ENCODE measurements around the gene EFEMP1. TPM values are rescaled to one million over a fixed set of nuclear protein-coding genes. Genes with fewer than 3 reads are reported as not detected.

The EFEMP1 gene
- total and polyA plus RNA-seq, 2 of the 13 experiments (the other 11 are each of a cell fraction or from before 2014, with no cell fraction given) = not detected

DNA sequence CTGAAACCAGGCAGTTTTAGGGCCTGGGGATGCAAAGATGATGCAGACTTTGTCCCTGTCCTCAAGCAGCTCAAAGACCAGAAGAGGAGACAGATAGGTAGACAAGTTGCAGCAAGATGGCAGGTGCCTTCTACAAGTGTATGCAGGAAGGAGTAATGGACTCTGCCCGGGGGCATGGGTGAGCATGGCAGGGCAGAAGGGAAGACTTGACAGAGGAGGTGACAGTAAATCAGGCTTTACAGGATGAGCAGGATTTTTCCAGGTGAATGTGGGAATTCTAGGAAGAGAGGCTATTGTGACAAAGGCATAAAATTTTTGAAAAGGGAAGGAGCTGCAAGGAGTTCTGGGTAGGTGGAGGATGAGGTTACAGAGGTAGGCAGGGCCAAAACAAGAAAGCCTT is 4.7 kb downstream of the EFEMP1 start:
- TF ChIP-seq, protein P1, sequence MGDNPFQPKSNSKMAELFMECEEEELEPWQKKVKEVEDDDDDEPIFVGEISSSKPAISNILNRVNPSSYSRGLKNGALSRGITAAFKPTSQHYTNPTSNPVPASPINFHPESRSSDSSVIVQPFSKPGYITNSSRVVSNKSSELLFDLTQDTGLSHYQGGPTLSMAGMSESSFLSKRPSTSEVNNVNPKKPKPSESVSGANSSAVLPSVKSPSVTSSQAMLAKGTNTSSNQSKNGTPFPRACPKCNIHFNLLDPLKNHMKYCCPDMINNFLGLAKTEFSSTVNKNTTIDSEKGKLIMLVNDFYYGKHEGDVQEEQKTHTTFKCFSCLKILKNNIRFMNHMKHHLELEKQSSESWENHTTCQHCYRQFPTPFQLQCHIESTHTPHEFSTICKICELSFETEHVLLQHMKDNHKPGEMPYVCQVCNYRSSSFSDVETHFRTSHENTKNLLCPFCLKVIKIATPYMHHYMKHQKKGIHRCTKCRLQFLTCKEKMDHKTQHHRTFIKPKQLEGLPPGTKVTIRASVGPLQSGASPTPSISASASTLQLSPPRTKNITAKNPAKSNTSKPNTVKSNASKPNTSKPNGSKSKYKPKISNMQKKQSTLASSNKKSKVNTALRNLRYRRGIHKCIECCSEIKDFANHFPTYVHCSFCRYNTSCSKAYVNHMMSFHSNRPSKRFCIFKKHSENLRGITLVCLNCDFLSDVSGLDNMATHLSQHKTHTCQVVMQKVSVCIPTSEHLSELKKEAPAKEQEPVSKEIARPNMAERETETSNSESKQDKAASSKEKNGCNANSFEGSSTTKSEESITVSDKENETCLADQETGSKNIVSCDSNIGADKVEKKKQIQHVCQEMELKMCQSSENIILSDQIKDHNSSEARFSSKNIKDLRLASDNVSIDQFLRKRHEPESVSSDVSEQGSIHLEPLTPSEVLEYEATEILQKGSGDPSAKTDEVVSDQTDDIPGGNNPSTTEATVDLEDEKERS (CRISPR knock-in tag; IDR thresholded peaks at IDR 0.05) = no peak
- TF ChIP-seq SNRNP70 (IDR thresholded peaks at IDR 0.05; ENCODE audit: low read depth, low read length) = no peak
- no peak for TF ChIP-seq NFE2L2 (IDR thresholded peaks at IDR 0.05; ENCODE audit: low read length)
- TF ChIP-seq ZNF660 (CRISPR knock-in tag; IDR thresholded peaks at IDR 0.05; ENCODE audit: borderline replicate concordance, low read depth) = no peak
- TF ChIP-seq ZNF558 (CRISPR knock-in tag; IDR thresholded peaks at IDR 0.05; ENCODE audit: borderline replicate concordance) = no peak
- TF ChIP-seq, protein P2, sequence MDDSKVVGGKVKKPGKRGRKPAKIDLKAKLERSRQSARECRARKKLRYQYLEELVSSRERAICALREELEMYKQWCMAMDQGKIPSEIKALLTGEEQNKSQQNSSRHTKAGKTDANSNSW (CRISPR knock-in tag; IDR thresholded peaks at IDR 0.05; ENCODE audit: borderline replicate concordance) = no peak
- no peak for TF ChIP-seq ZMYM4 (CRISPR knock-in tag; IDR thresholded peaks at IDR 0.05)
- TF ChIP-seq DR1 (CRISPR knock-in tag; IDR thresholded peaks at IDR 0.05) = no peak
- no peak for TF ChIP-seq ZNF264 (CRISPR knock-in tag; IDR thresholded peaks at IDR 0.05)
- TF ChIP-seq, protein P3, sequence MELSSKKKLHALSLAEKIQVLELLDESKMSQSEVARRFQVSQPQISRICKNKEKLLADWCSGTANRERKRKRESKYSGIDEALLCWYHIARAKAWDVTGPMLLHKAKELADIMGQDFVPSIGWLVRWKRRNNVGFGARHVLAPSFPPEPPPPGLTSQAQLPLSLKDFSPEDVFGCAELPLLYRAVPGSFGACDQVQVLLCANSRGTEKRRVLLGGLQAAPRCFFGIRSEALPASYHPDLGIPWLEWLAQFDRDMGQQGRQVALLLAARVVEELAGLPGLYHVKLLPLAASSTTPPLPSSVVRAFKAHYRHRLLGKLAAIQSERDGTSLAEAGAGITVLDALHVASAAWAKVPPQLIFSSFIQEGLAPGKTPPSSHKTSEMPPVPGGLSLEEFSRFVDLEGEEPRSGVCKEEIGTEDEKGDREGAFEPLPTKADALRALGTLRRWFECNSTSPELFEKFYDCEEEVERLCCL (CRISPR knock-in tag; IDR thresholded peaks at IDR 0.05; ENCODE audit: borderline replicate concordance) = no peak
- no peak for TF ChIP-seq ZMYM3 (CRISPR knock-in tag; IDR thresholded peaks at IDR 0.05)
- TF ChIP-seq, protein P4, sequence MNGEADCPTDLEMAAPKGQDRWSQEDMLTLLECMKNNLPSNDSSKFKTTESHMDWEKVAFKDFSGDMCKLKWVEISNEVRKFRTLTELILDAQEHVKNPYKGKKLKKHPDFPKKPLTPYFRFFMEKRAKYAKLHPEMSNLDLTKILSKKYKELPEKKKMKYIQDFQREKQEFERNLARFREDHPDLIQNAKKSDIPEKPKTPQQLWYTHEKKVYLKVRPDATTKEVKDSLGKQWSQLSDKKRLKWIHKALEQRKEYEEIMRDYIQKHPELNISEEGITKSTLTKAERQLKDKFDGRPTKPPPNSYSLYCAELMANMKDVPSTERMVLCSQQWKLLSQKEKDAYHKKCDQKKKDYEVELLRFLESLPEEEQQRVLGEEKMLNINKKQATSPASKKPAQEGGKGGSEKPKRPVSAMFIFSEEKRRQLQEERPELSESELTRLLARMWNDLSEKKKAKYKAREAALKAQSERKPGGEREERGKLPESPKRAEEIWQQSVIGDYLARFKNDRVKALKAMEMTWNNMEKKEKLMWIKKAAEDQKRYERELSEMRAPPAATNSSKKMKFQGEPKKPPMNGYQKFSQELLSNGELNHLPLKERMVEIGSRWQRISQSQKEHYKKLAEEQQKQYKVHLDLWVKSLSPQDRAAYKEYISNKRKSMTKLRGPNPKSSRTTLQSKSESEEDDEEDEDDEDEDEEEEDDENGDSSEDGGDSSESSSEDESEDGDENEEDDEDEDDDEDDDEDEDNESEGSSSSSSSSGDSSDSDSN (CRISPR knock-in tag; IDR thresholded peaks at IDR 0.05) = no peak
- no peak for TF ChIP-seq ZMYM2 (CRISPR knock-in tag; IDR thresholded peaks at IDR 0.05)
- no peak for TF ChIP-seq ZNF124 (CRISPR knock-in tag; IDR thresholded peaks at IDR 0.05)
- no peak for TF ChIP-seq TEAD3 (CRISPR knock-in tag; optimal IDR thresholded peaks at IDR 0.05; ENCODE audit: borderline replicate concordance)
- TF ChIP-seq, protein P5, sequence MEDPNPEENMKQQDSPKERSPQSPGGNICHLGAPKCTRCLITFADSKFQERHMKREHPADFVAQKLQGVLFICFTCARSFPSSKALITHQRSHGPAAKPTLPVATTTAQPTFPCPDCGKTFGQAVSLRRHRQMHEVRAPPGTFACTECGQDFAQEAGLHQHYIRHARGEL (CRISPR knock-in tag; IDR thresholded peaks at IDR 0.05) = no peak
- TF ChIP-seq ZNF562 (CRISPR knock-in tag; IDR thresholded peaks at IDR 0.05; ENCODE audit: borderline replicate concordance) = no peak
- TF ChIP-seq AKAP8 (CRISPR knock-in tag; IDR thresholded peaks at IDR 0.05) = no peak
- ATAC-seq (no peak), FAIRE-seq (no peak), DNase-seq (ENCODE audit: low spot score) (no peak)
- 0% methylated on average over 1 of the region's 1 CpG for WGBS (ENCODE audit: low lambda C conversion rate)
- H4K20me1 ChIP-seq (ENCODE audit: insufficient read depth, low read length) = no peaks in the 10 kb centered on the region
- CTCF ChIA-PET (ENCODE audit: low intra/inter-chr PET ratio, low total read pairs) = no interaction called here
- POLR2A ChIA-PET = no interaction called here
- peaks cover 4 to 30% of the 10 kb centered on the region in 2 experiments for H3K27me3 ChIP-seq (ENCODE audit: control insufficient read depth in 1 of 2, insufficient read depth in 2 of 2, low read length in 2 of 2)
- no peaks in the 10 kb centered on the region for H3K4me1 ChIP-seq (ENCODE audit: insufficient read depth, low read length)
- H3K36me3 ChIP-seq (replicated peaks in 1 of 2; ENCODE audit: control insufficient read depth in 1 of 2, insufficient read depth in 2 of 2, low read length in 2 of 2) = no peaks in the 10 kb centered on the region
- H3K27ac ChIP-seq (ENCODE audit: extremely low read length, insufficient read depth, low read length) = no peak overlapping the region
- no peaks in the 10 kb centered on the region for H3K9me3 ChIP-seq (ENCODE audit: low read length)
- no TSS peak for BruUV-seq (replicated peaks)
- no peaks in the 10 kb centered on the region for H3K79me2 ChIP-seq (ENCODE audit: insufficient read depth, low read length)
- intact Hi-C loops (cut with micrococcal nuclease; ENCODE audit: unreplicated experiment) (no loop called here), in situ Hi-C loops (cut with HindIII; ENCODE audit: extremely low pct_ligation_motif_present, low pct_unique_long_range_greater_than_20kb) (no loop called here)
- H3K4me2 ChIP-seq (ENCODE audit: low read depth, low read length) = no peak overlapping the region
- no peak overlapping the region for H3K9ac ChIP-seq (ENCODE audit: insufficient read depth, low read depth, low read length)
- no peak overlapping the region for H3K4me3 ChIP-seq (replicated peaks in 1 of 3; ENCODE audit: insufficient read depth in 1 of 3, low read depth in 2 of 3, low read length in 3 of 3)
- H2AFZ ChIP-seq (ENCODE audit: low read length) = no peak overlapping the region
